Epithelial cell of prostate (primary cell): ENCODE results near the gene DIP2C.

Source experiments
- DNase-seq: peaks from one replicate; pipeline ENCODE4 v3.0.0-alpha.2; 2011; ENCODE audit warnings: low read depth, low spot score
- H3K27ac ChIP-seq: fragments of 450-650 bp; 2 replicates; pipeline ENCODE4 v1.5.1; 2017; ENCODE audit warnings: mild to moderate bottlenecking

Gene DIP2C

GRCh38 chr10:562142-562541 is 127.3 kb downstream of the DIP2C start:
- no peak for DNase-seq
- no peak overlapping the region for H3K27ac ChIP-seq

DNA sequence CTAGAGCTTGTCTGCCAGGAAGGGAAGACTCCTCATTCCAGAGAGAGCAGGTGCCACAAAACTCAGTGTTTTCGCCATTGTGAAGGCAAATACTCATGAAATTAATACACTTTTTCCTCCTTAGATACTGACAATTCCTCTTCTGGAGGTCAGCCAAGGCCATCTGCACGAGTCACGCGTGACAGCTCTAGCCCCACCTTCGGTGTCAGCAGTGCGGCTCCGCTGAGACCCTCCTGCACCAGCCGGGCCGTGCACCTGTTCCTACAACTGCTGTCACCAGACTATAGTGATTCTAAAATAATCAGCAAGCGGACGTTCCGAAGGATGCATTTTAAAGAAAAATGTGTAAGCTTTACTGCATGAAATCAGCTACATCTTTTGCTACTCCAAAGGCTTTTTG is 127.7 kb downstream of the DIP2C start:
- H3K27ac ChIP-seq = no peak overlapping the region
- DNase-seq = no peak

DNA sequence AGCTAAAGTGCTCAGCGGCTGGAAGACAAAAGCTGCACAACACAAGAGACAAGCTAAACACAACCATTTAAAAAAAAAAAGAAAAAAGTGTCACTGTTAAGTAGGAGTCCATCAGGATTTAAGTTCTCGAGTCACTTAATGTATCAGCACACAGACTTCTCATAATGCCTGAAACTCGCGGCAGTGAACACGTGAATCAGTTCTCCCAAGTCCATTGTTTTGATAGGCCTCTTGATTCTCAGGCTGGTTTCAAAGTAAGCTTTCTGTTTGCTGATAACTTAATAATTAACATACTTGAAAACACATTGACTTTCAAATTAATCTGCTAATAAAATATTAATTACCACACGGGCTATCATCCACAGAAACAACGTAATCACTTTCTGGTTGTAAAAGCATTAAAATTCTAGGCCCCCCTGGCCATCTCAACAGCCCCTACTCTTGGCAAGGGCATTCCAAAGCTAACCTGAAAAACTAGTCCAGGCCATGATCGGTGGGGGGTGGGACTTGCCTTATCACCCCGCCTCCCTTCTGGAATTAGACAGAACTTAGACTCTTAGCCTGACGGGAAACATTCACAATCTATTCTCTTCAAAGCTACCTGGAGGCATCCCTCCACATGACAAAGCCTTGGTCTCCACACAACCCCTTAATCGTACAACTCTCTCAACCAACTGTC is 129.0 kb downstream of the DIP2C start:
- H3K27ac ChIP-seq = no peak overlapping the region
- no peak for DNase-seq

DNA sequence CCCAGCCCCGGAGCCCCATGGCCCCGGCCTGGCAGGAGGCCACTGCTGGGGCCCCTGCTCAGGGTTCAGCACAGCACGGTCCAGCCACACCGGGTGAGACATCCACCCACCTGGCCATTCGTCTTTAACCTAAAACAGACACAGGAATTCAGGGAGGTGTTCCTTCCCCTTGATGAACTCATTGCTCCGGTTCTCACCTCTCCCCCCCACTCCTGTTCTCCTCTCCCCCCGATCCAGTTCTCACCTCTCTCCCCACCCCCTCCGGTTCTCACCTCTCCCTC is 129.8 kb downstream of the DIP2C start:
- no peak overlapping the region for H3K27ac ChIP-seq
- no peak for DNase-seq

DNA sequence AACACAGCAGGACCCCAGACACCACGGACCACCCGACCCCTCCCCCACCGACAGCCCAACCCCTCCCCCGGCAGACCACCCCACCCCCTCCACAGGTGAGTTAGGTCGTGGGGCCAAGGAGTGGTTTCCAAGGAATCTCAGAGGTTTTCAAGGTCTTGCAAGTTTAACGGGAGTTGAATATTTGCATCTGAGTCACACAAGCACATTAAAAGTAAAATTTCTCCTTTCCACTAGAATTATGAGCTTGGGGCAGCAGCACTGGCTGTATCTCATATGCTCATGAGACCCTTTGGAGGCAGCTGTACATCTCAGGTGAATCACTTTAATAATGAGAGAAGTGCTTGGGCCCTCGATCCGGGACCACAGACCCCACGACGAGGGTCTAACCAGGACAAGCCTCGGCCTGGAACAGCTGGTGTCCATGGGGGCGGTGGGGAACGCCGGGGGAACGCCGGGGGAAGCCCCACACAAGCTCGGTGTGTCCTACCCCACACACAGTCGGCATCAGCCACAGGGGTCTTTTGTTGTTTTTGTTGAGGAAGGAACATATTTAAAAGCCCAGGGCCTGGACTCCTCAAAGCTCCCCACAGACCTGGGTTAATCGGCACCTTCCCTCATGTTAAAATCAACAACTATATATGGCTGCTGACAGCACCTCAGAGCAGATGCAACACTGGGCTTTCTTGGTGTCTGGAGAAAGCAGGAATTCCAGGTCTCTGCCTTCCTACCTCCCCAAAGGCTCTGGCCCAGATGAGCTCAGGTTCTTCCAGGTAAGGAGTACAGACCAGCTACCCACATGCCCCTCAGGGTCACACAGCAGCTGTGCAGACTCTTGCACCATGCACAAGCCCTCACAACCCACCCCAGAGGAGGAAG is 130.3 kb downstream of the DIP2C start:
- no peak overlapping the region for H3K27ac ChIP-seq
- DNase-seq = no peak

DNA sequence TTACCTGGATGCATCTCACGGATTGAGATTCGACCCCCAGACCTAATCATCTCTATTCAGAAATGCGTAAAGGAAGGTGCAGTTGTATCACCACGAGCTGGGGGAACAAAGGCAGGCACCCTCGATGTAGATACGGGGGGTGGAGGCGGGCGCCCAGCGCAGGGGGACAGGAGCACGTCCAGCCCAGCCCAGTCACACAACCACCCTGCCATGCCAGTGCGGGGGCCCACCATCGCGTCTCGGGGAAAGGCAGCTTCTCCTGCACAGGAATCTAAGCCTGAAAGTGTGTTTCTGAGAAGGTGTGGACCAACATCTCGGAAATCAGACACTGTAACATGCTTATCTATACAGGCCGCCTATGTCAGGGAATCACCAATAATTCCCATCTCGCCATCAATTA is 131.1 kb downstream of the DIP2C start:
- no peak for DNase-seq
- no peak overlapping the region for H3K27ac ChIP-seq

DNA sequence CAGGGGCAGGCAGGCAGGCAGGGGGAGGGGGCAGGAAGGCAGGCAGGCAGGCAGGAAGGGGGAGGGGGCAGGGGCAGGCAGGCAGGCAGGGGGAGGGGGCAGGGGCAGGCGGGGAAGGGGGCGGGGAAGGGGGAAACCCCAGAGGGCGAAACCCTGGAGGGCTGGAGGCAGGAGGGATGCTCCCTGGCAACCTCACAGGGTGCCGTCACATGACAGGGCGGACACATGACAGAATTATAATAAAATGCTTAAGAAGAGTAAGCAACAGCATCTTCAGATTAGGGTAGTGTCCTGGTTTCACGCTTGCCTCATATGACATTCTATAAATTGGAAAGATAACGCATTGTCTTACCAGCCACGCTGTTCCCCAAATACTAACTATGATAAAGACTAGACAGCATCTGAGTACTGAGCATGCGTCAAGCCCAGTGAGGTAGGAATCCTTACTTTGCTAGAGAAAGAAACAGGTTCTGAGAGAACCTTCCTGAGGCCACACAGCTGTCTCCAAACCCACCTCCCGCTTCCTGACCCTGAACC is 131.6 kb downstream of the DIP2C start:
- no peak overlapping the region for H3K27ac ChIP-seq
- DNase-seq = no peak

DNA sequence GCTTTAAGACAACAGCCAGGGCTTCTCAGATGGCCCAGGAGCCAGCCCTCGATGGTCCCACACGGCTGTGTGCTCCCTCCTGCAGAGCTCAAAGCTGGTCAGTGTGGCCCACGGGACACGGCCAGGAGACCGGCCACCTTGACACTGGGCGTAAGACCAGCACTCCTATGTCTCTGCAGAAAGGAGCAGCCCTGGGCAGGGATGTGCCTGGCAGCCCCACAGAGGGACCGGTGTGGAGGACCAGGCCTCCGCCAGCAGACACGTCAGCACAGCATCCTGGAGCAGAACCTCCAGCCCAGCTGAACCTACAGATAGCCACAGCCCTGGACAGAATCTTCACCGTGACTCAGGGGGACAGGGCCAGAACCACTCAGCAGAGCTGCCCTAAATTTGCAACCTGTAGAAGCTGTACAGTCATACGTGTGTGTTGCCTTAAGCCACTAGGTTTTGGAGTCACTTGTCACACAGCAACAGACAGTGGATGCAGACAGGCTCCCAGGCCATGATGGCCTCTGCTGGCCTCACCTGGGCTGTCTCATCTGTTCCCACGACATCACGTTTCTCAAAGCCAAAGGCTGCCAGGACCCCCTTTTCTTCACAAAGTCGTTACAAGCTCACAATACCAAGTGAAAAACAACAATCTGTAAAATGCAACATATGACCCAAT is 132.4 kb downstream of the DIP2C start:
- no peak for DNase-seq
- H3K27ac ChIP-seq = no peak overlapping the region

- DNase-seq = no peak
- H3K27ac ChIP-seq = no peak overlapping the region
Measured at GRCh38 chr10:555682-556350, 133.7 kb downstream of the DIP2C start.

- DNase-seq = no peak
- no peak overlapping the region for H3K27ac ChIP-seq
Measured at GRCh38 chr10:555281-555680, 134.2 kb downstream of the DIP2C start.

DNA sequence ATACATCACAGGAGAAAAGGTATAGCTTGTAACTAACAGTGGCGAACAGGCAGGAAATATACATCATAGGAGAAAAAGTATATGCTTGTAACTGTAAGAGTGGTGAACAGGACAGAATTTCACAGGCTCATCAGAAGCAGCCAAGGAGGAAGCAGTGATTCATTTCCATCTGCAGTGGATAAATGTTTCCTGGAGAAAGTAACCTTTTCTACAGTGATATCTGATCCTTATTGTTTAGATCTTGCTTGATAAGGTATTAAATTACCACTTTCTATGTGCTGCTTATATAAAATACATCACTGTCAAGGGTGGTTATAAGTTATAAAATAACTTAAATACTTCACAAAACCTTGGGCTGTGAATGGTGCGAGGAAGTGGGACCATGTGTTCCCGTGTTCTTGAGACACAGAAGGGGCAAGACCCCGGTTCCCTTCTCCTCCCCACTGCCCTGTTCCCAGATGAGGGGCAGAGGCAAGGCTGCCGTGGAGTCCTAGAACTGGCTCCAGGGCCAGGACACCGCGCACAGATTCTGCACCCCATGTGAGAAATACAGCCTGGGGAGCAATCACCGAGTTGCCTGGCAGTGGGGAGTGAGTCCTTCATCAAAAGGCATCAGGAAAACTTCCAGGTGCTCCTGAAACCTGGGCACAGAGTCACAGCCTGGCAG is 135.2 kb downstream of the DIP2C start:
- H3K27ac ChIP-seq = no peak overlapping the region
- DNase-seq = no peak

GRCh38 chr10:553233-553632 is 136.2 kb downstream of the DIP2C start:
- no peak overlapping the region for H3K27ac ChIP-seq
- DNase-seq = no peak

DNA sequence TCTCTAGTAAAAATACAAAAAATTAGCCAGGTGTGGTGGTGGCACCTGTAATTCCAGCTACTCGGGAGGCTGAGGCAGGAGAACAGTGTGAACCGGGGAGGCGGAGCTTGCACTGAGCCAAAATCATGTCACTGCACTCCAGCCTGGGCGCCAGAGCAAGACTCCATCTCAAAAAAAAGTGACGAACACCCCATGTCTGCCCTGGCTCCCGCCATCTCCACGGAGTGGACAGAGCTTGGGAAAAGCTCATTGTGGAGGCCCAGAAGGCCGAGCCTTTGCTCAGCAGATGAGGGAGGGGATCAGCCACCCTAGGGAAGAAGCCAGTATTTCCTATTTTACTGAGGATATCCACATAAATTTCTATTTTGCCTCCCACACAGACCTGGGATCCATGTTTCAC is 136.8 kb downstream of the DIP2C start:
- H3K27ac ChIP-seq = no peak overlapping the region
- DNase-seq = no peak

GRCh38 chr10:551373-552252 is 137.9 kb downstream of the DIP2C start:
- no peak for DNase-seq
- H3K27ac ChIP-seq = no peak overlapping the region

DNA sequence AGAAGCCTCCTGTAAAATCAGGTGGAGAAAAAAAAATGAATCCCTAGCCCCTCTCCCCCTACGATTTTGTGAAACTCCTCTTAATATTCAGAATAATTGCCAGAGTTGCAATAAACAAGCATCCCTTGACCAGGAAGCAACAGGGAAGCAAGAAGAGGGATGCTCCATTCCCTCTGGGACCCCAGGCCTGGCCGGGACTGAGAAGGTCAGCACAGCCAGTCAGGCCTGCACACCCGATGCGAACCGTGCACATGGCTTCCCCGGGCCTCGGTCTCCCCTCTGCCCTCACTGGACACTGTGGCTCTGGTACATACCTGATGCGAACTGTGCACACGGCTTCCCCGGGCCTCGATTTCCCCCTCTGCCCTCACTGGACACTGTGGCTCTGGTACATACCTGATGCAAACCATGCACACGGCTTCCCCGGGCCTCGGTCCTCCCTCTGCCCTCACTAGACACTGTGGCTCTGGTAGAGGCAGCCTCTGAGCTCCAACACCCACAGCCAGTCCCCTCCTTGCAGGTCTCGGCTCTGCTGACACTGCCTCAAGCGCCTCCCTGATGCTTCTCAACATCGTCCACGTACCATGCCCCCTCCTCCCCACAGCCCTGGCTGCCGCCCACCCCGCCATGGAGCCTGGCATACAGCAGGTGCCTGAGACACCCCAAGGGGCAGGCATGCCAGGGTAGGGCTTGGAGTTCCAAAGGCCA is 138.6 kb downstream of the DIP2C start:
- H3K27ac ChIP-seq = no peak overlapping the region
- no peak for DNase-seq

DNA sequence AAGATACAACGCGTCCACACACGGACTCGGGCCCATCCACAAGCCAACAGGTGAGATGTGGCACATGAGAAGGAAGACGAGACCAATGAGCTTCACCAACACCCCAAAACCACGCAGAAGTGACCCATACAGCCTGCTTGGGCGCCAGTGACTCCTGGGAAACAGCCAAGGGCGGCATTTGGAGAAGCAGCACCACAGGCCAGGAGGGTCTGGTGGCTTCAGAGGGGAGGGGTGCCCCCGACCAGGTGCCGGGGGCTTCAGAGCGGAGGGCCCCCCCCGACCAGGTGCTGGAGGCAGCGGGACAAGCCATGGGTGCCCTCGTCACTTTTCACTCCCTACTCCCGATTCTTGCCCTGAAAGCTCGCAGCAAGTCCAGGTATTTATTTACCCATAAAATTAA is 140.1 kb downstream of the DIP2C start:
- no peak for DNase-seq
- H3K27ac ChIP-seq = no peak overlapping the region

GRCh38 chr10:548238-548901 is 141.1 kb downstream of the DIP2C start:
- no peak for DNase-seq
- H3K27ac ChIP-seq = no peak overlapping the region

DNA sequence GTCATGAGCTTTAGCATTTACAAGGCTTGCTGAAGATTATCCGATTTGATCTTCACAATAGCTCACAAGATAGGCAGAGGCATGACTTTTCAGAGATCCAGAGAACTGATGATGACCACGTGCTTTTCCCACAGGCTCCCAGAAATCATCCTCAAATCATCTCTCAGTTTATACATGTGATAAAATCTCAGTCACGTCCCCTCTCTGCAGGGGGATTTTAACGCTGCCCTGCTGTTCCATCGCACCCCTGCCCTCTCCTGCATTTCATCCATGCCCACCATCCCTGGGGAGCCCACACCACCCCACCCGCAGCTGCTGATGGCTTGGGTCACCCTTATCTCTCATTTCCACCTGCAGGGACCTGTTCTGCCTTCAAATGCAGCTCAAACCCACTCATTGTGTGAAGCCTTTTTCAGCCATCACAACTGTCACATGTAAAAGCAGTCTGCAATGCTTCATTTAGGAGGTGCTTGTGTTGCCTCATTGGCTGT is 141.8 kb downstream of the DIP2C start:
- peak overlapping the region; percentile 17 for H3K27ac ChIP-seq

More for the DNA sequence above, 141.8 kb downstream of the DIP2C start:
- DNase-seq = no peak
